H9 (cell line): ENCODE data around the gene KIRREL3. TPM values are rescaled to one million over a fixed set of nuclear protein-coding genes. Genes with fewer than 3 reads are reported as not detected.

Experiments used
- DNase-seq: peaks from one replicate; pipeline ENCODE4 v3.0.0-alpha.2; 2017
- H2AFZ ChIP-seq: one replicate; pipeline ENCODE4 v1.6.1; 2013; ENCODE audit warnings: mild to moderate bottlenecking, low read length, control low read depth, moderate library complexity
- H2AK5ac ChIP-seq: 2 replicates; pipeline ENCODE4 v1.6.1; 2013; ENCODE audit warnings: low read length, control low read depth, mixed read lengths; ENCODE audit not compliant: insufficient read length
- H2BK120ac ChIP-seq: one replicate; pipeline ENCODE4 v1.6.1; 2013; ENCODE audit warnings: low read depth, mild to moderate bottlenecking, low read length, control low read depth, inconsistent platforms; ENCODE audit not compliant: poor library complexity, severe bottlenecking
- H2BK12ac ChIP-seq: 2 replicates; pipeline ENCODE4 v1.6.1; 2013; ENCODE audit warnings: low read length, control low read depth, mixed read lengths, low read depth; ENCODE audit not compliant: insufficient read length
- H2BK15ac ChIP-seq: 2 replicates; pipeline ENCODE4 v1.6.1; 2013; ENCODE audit warnings: low read depth, low read length, control low read depth
- H2BK20ac ChIP-seq: one replicate; pipeline ENCODE4 v1.6.1; 2013; ENCODE audit warnings: low read depth, mild to moderate bottlenecking, low read length, control low read depth, inconsistent platforms; ENCODE audit not compliant: poor library complexity, severe bottlenecking
- H2BK5ac ChIP-seq: 2 replicates; pipeline ENCODE4 v1.6.1; 2013; ENCODE audit warnings: low read length, control low read depth, mixed read lengths; ENCODE audit not compliant: insufficient read length
- H3K14ac ChIP-seq: 2 replicates; pipeline ENCODE4 v1.6.1; 2013; ENCODE audit warnings: low read length, control low read depth; ENCODE audit not compliant: insufficient read depth
- H3K18ac ChIP-seq: 2 replicates; pipeline ENCODE4 v1.6.1; 2013; ENCODE audit warnings: low read depth, mild to moderate bottlenecking, mixed read lengths, low read length, control low read depth; ENCODE audit not compliant: insufficient read length
- H3K23ac ChIP-seq: 2 replicates; pipeline ENCODE4 v1.6.1; 2013; ENCODE audit warnings: low read length, control low read depth, mixed read lengths, low read depth; ENCODE audit not compliant: insufficient read length
- H3K23me2 ChIP-seq: 2 replicates; pipeline ENCODE4 v1.6.1; 2013; ENCODE audit warnings: low read depth, mild to moderate bottlenecking, mixed read lengths, low read length, control low read depth; ENCODE audit not compliant: insufficient read length, poor library complexity, severe bottlenecking
- H3K27ac ChIP-seq: 2 replicates; pipeline ENCODE4 v1.5.1; 2013; ENCODE audit warnings: low read length, control low read depth, mixed read lengths, low read depth; ENCODE audit not compliant: insufficient read length
- H3K27me3 ChIP-seq: 2 replicates; pipeline ENCODE4 v1.6.1; 2013; ENCODE audit warnings: low read length, control low read depth, inconsistent platforms; ENCODE audit not compliant: insufficient read depth
- H3K4ac ChIP-seq: 2 replicates; pipeline ENCODE4 v1.6.1; 2013; ENCODE audit warnings: low read depth, mild to moderate bottlenecking, control low read depth, inconsistent platforms, low read length, moderate library complexity
- H3K4me1 ChIP-seq: 2 replicates; pipeline ENCODE4 v1.6.1; 2013; ENCODE audit warnings: low read length, control low read depth, inconsistent platforms; ENCODE audit not compliant: insufficient read depth
- H3K4me2 ChIP-seq: 2 replicates; pipeline ENCODE4 v1.6.1; 2013; ENCODE audit warnings: low read length, control low read depth, mixed read lengths; ENCODE audit not compliant: insufficient read length, insufficient read depth
- H3K56ac ChIP-seq: 2 replicates; pipeline ENCODE4 v1.6.1; 2013; ENCODE audit warnings: low read depth, mild to moderate bottlenecking, mixed read lengths, low read length, control low read depth; ENCODE audit not compliant: insufficient read length
- H3K79me1 ChIP-seq: 2 replicates; pipeline ENCODE4 v1.6.1; 2013; ENCODE audit warnings: low read depth, mild to moderate bottlenecking, moderate library complexity, low read length, control low read depth, inconsistent platforms; ENCODE audit not compliant: insufficient read depth, poor library complexity, severe bottlenecking
- H3K79me2 ChIP-seq: 2 replicates; pipeline ENCODE4 v1.6.1; 2013; ENCODE audit warnings: low read length, control low read depth, inconsistent platforms; ENCODE audit not compliant: insufficient read depth
- H3K9ac ChIP-seq: 2 replicates; pipeline ENCODE4 v1.6.1; 2013; ENCODE audit warnings: low read length, control low read depth, mixed read lengths; ENCODE audit not compliant: insufficient read length; ENCODE audit errors: extremely low read depth
- H3K9me3 ChIP-seq: one replicate; pipeline ENCODE4 v1.6.1; 2013; ENCODE audit warnings: low read depth, low read length, inconsistent platforms; ENCODE audit not compliant: control insufficient read depth
- H3T11ph ChIP-seq: one replicate; pipeline ENCODE4 v1.6.1; 2013; ENCODE audit warnings: mild to moderate bottlenecking, low read length, control low read depth, inconsistent platforms
- H4K20me1 ChIP-seq: one replicate; pipeline ENCODE4 v1.6.1; 2013; ENCODE audit not compliant: control insufficient read depth, insufficient read length, insufficient read depth
- H4K5ac ChIP-seq: 2 replicates; pipeline ENCODE4 v1.6.1; 2013; ENCODE audit warnings: low read depth, mild to moderate bottlenecking, mixed read lengths, low read length, control low read depth; ENCODE audit not compliant: insufficient read length
- H4K8ac ChIP-seq: replicated peaks from 2 replicates; pipeline ENCODE4 v1.6.1; 2013; ENCODE audit warnings: low read length, control low read depth, mixed read lengths, low read depth; ENCODE audit not compliant: insufficient read length
- H4K91ac ChIP-seq: 2 replicates; pipeline ENCODE4 v1.6.1; 2013; ENCODE audit warnings: low read depth, mild to moderate bottlenecking, moderate library complexity, mixed read lengths, low read length, control low read depth; ENCODE audit not compliant: insufficient read length
- H3K27ac Mint-ChIP-seq, 3 experiments: 2 replicates in 2 of 3; 3 replicates in 1 of 3; pipeline ENCODE4 v1.8.0; 2020 to 2021; ENCODE audit warnings: mixed read lengths in 3 of 3, mild to moderate bottlenecking in 1 of 3, moderate library complexity in 1 of 3
- H3K27me3 Mint-ChIP-seq: 2 replicates; pipeline ENCODE4 v1.8.0; 2021; ENCODE audit warnings: low read depth, mild to moderate bottlenecking, moderate library complexity, mixed read lengths
- H3K36me3 Mint-ChIP-seq, 3 experiments: 2 replicates in 2 of 3; 3 replicates in 1 of 3; pipeline ENCODE4 v1.8.0; 2020 to 2021; ENCODE audit warnings: low read depth in 3 of 3, mixed read lengths in 3 of 3; ENCODE audit not compliant: insufficient read depth in 1 of 3
- H3K4me1 Mint-ChIP-seq, 2 experiments: 2 replicates each; pipeline ENCODE4 v1.8.0; 2020; ENCODE audit warnings: mixed read lengths in 2 of 2
- H3K4me3 Mint-ChIP-seq, 2 experiments: 2 replicates in 1 of 2; 3 replicates in 1 of 2; pipeline ENCODE4 v1.8.0; 2020 to 2021; ENCODE audit warnings: mild to moderate bottlenecking in 2 of 2, mixed read lengths in 2 of 2, moderate library complexity in 1 of 2
- H3K9me3 Mint-ChIP-seq, 2 experiments: 2 replicates in 1 of 2; 3 replicates in 1 of 2; pipeline ENCODE4 v1.8.0; 2020; ENCODE audit warnings: mild to moderate bottlenecking in 2 of 2, mixed read lengths in 2 of 2, moderate library complexity in 1 of 2
- WGBS: extraction: QIAGEN DNeasy Blood & Tissue Kit; methylation state at CpG from one replicate; pipeline ENCODE4 v1.1.7; 2013; ENCODE audit warnings: missing lambda C conversion rate, low lambda C conversion rate, mixed read lengths; ENCODE audit not compliant: insufficient read length; ENCODE audit errors: extremely low coverage; 5-methylcytosine and 5-hydroxymethylcytosine counted together
- total RNA-seq: library from RNA; stranded (reverse); gene quantifications from 2 replicates; pipeline ENCODE4 v1.2.1, GENCODE V29; 2021
- TF ChIP-seq, protein P1 (sequence below): fragments of 200-600 bp; sonication (generic); conservative IDR thresholded peaks from 3 replicates; pipeline ENCODE4 v1.8.0; 2021; ENCODE audit warnings: antibody characterized with exemption, mild to moderate bottlenecking

Gene KIRREL3
- total RNA-seq, 1 experiment from 2014 or later = 0.17 TPM

DNA sequence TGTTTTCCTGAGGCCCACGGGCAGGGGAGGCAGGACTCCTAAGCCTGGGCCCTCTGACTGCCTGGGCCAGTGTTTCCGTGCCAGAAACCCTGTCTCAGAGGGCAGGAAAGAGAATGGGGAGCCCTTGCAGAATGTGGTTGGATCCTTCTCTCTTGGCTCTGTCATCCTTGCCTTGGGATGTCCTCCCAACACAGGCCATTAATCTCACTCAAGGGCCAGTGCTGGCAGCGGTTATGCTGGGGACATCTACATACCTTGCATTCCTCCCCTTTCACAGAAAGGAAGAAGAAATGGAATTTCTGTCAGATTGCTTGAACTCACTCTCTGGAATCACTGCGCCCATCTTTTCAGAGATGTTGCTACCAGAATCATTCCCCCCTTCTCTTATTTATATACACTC lies 296.9 kb downstream of the KIRREL3 start:
- no peaks in the 10 kb centered on the region for H3K9me3 ChIP-seq
- no peaks in the 10 kb centered on the region; a peak in 1 of 5 replicates for H3K9me3 Mint-ChIP-seq

More for the DNA sequence above, 296.9 kb downstream of the KIRREL3 start:
- H3K27ac ChIP-seq = no peak overlapping the region
- H4K8ac ChIP-seq = no peak overlapping the region
- H3K4me1 ChIP-seq = peaks cover 2% of the 10 kb centered on the region; the same call in 1 of the 2 replicates
- no peak overlapping the region for H2AK5ac ChIP-seq
- Mint-ChIP-seq H3K27ac (no peak overlapping the region), H3K4me1 (peaks cover 31% of the 10 kb centered on the region in 2 experiments), H3K4me3 (no peak overlapping the region), H3K27me3 (no peaks in the 10 kb centered on the region; the same call in 1 of the 2 replicates), H3K36me3 (no peaks in the 10 kb centered on the region; a peak in 1 of 7 replicates)
- no peak overlapping the region for H2BK5ac ChIP-seq
- H3K23ac ChIP-seq = no peak overlapping the region
- DNase-seq = no peak
- no peaks in the 10 kb centered on the region for H3K79me1 ChIP-seq
- H3T11ph ChIP-seq = no peak overlapping the region
- no peak overlapping the region for H3K18ac ChIP-seq
- H3K4me2 ChIP-seq = no peak overlapping the region
- no peaks in the 10 kb centered on the region for H3K23me2 ChIP-seq
- no peak overlapping the region for H2BK15ac ChIP-seq
- no peak overlapping the region for H3K56ac ChIP-seq
- no peak overlapping the region for H2BK20ac ChIP-seq
- no peak overlapping the region for H2BK120ac ChIP-seq
- H3K9ac ChIP-seq = no peak overlapping the region
- TF ChIP-seq, protein P1, sequence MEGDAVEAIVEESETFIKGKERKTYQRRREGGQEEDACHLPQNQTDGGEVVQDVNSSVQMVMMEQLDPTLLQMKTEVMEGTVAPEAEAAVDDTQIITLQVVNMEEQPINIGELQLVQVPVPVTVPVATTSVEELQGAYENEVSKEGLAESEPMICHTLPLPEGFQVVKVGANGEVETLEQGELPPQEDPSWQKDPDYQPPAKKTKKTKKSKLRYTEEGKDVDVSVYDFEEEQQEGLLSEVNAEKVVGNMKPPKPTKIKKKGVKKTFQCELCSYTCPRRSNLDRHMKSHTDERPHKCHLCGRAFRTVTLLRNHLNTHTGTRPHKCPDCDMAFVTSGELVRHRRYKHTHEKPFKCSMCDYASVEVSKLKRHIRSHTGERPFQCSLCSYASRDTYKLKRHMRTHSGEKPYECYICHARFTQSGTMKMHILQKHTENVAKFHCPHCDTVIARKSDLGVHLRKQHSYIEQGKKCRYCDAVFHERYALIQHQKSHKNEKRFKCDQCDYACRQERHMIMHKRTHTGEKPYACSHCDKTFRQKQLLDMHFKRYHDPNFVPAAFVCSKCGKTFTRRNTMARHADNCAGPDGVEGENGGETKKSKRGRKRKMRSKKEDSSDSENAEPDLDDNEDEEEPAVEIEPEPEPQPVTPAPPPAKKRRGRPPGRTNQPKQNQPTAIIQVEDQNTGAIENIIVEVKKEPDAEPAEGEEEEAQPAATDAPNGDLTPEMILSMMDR = no peak
- H3K27me3 ChIP-seq = no peaks in the 10 kb centered on the region
- no CpG with 5 or more reads among the region's 4 CpGs for WGBS
- no peak overlapping the region for H2BK12ac ChIP-seq
- H4K20me1 ChIP-seq = no peaks in the 10 kb centered on the region
- H3K14ac ChIP-seq = no peak overlapping the region
- no peak overlapping the region for H4K91ac ChIP-seq
- H4K5ac ChIP-seq = no peak overlapping the region
- no peak overlapping the region for H3K4ac ChIP-seq
- H2AFZ ChIP-seq = no peak overlapping the region
- no peaks in the 10 kb centered on the region for H3K79me2 ChIP-seq
